HepG2 (cell line): ENCODE measurements around the gene PAX7. TPM values are rescaled to one million over a fixed set of nuclear protein-coding genes. Genes with fewer than 3 reads are reported as not detected.

Experiments used
- ATAC-seq: fragments of 200-7000 bp; cut with Tn5 transposase; 3 replicates; pipeline ENCODE4 v1.9.1; 2020; ENCODE audit warnings: mild to moderate bottlenecking, moderate library complexity
- BruUV-seq: library from RNA; stranded (reverse); fragments of 400-500 nt; replicated peaks from 2 replicates; lab custom pipeline; 2021; lab: Mats Ljungman, UMichigan
- CTCF ChIA-PET: fragments of 300-600 bp; formaldehyde crosslinking; extraction: SDS; loops from one replicate; lab custom pipeline; 2021; ENCODE audit warnings: low total read pairs, inconsistent platforms, low intra/inter-chr PET ratio; lab: Yijun Ruan, JAX
- POLR2A ChIA-PET: fragments of 350-600 bp; sonication (Branson Sonifier 250); formaldehyde crosslinking; loops from one replicate; lab custom pipeline; 2020; ENCODE audit warnings: antibody characterized with exemption, inconsistent platforms; lab: Yijun Ruan, JAX
- DNase-seq: peaks from one replicate; pipeline ENCODE4 v3.0.0-alpha.2; 2015; ENCODE audit warnings: low spot score
- FAIRE-seq: peaks from 3 replicates; lab custom pipeline; 2011; peaks lifted over from hg19 to GRCh38; lab: Jason Lieb, UNC
- H2AFZ ChIP-seq: one replicate; pipeline ENCODE4 v1.6.1; 2011; ENCODE audit warnings: low read length, inconsistent platforms
- H3K27ac ChIP-seq: fragments of 300-600 bp; 3 replicates; pipeline ENCODE4 v1.8.0; 2011; ENCODE audit warnings: mixed run types, mild to moderate bottlenecking, mixed read lengths, low read length, inconsistent platforms; ENCODE audit not compliant: insufficient read depth; ENCODE audit errors: extremely low read length
- H3K27me3 ChIP-seq, 2 experiments: fragments of 200-600 bp in 1 of 2; 2 replicates in 1 of 2; 3 replicates in 1 of 2; pipeline versions ENCODE4 v1.6.0 to v1.8.0; 2011; ENCODE audit warnings: low read length in 2 of 2, mild to moderate bottlenecking in 2 of 2, moderate library complexity in 2 of 2, inconsistent platforms in 1 of 2; ENCODE audit not compliant: insufficient read depth in 2 of 2, control insufficient read depth in 1 of 2
- H3K36me3 ChIP-seq, 2 experiments: fragments of 200-600 bp in 1 of 2; replicated peaks in 1 of 2; 2 replicates in 1 of 2; 3 replicates in 1 of 2; pipeline versions ENCODE4 v1.5.1 to v1.8.0; 2011; ENCODE audit warnings: low read length in 2 of 2, inconsistent platforms in 1 of 2; ENCODE audit not compliant: insufficient read depth in 2 of 2, control insufficient read depth in 1 of 2
- H3K4me1 ChIP-seq: 2 replicates; pipeline ENCODE4 v1.5.1; 2012; ENCODE audit warnings: low read length, inconsistent platforms; ENCODE audit not compliant: insufficient read depth
- H3K4me2 ChIP-seq: 2 replicates; pipeline ENCODE4 v1.6.0; 2011; ENCODE audit warnings: low read depth, low read length, inconsistent platforms
- H3K4me3 ChIP-seq, 3 experiments: fragments of 200-600 bp in 1 of 3; sonication (generic), shearing (Covaris generic) in 1 of 3; replicated peaks in 1 of 3; 2 replicates each; pipeline ENCODE4 v1.5.1; 2011 to 2016; ENCODE audit warnings: low read length in 3 of 3, inconsistent platforms in 2 of 3, low read depth in 2 of 3, mild to moderate bottlenecking in 2 of 3, control low read depth in 1 of 3, mixed read lengths in 1 of 3; ENCODE audit not compliant: insufficient read depth in 1 of 3
- H3K79me2 ChIP-seq: one replicate; pipeline ENCODE4 v1.6.1; 2011; ENCODE audit warnings: low read length, inconsistent platforms; ENCODE audit not compliant: insufficient read depth
- H3K9ac ChIP-seq: 2 replicates; pipeline ENCODE4 v1.6.0; 2011; ENCODE audit warnings: mild to moderate bottlenecking, low read depth, low read length, inconsistent platforms; ENCODE audit not compliant: insufficient read depth
- H3K9me3 ChIP-seq: 2 replicates; pipeline ENCODE4 v1.5.1; 2012; ENCODE audit warnings: mild to moderate bottlenecking, low read length
- H4K20me1 ChIP-seq: 2 replicates; pipeline ENCODE4 v1.6.0; 2011; ENCODE audit warnings: inconsistent platforms, mild to moderate bottlenecking, low read length, moderate library complexity; ENCODE audit not compliant: insufficient read depth
- NRL ChIP-seq: sonication (generic); formaldehyde crosslinking; IDR thresholded peaks from 2 replicates; pipeline ENCODE4 v1.5.0; 2020; ENCODE audit warnings: missing genetic modification reagents, mild to moderate bottlenecking, moderate library complexity, borderline replicate concordance
- RXRB ChIP-seq: IDR thresholded peaks from 2 replicates; pipeline ENCODE4 v1.6.1; 2016; ENCODE audit warnings: borderline replicate concordance, missing genetic modification reagents, missing compliant biosample characterization
- SP140L ChIP-seq: sonication (generic); formaldehyde crosslinking; IDR thresholded peaks from 2 replicates; pipeline ENCODE4 v1.4.0; 2020; ENCODE audit warnings: missing genetic modification reagents, borderline replicate concordance
- TMF1 ChIP-seq: sonication (generic); formaldehyde crosslinking; IDR thresholded peaks from 2 replicates; pipeline ENCODE4 v1.8.1; 2022; ENCODE audit warnings: low read depth, missing genetic modification reagents
- ZNF224 ChIP-seq: sonication (generic); formaldehyde crosslinking; IDR thresholded peaks from 2 replicates; pipeline ENCODE4 v1.5.0; 2020; ENCODE audit warnings: mild to moderate bottlenecking, missing genetic modification reagents
- ZNF33B ChIP-seq: sonication (generic); formaldehyde crosslinking; IDR thresholded peaks from 2 replicates; pipeline ENCODE4 v1.5.1; 2020; ENCODE audit warnings: mild to moderate bottlenecking, missing genetic modification reagents
- ZNF713 ChIP-seq: sonication (generic); formaldehyde crosslinking; IDR thresholded peaks from 2 replicates; pipeline ENCODE4 v1.4.0; 2020; ENCODE audit warnings: mild to moderate bottlenecking, missing genetic modification reagents
- WGBS: methylation state at CpG from one replicate; pipeline ENCODE4 v1.1.6; 2017; ENCODE audit warnings: low lambda C conversion rate; 5-methylcytosine and 5-hydroxymethylcytosine counted together
- in situ Hi-C: cut with HindIII; loops from 2 replicates; pipeline ENCODE4 v1.10.0; 2017; ENCODE audit warnings: low pct_unique_long_range_greater_than_20kb; ENCODE audit not compliant: extremely low pct_ligation_motif_present
- intact Hi-C: fragments of 100-400 bp; cut with micrococcal nuclease; formaldehyde crosslinking; loops from one replicate; pipeline ENCODE4 v1.10.0; 2022; ENCODE audit not compliant: unreplicated experiment
- polyA plus RNA-seq, 8 experiments: library from polyadenylated mRNA; depleted of rRNA in 3 of 8; stranded (reverse) in 7 of 8; unstranded in 1 of 8; fragments of >200 nt; fragmentation: Illumina TruSeq in 4 of 8; extraction: Trizol in 4 of 8; gene quantifications; 2 replicates each; pipeline versions ENCODE4 v1.2.1 to v1.2.3, GENCODE V29; 2011 to 2016; ENCODE audit warnings: low read depth in 4 of 8, missing spikeins in 1 of 8, mixed read lengths in 1 of 8; ENCODE audit not compliant: insufficient read depth in 1 of 8
- total RNA-seq, 5 experiments: library from RNA; depleted of rRNA; stranded (reverse); fragments of >200 nt; fragmentation: Illumina TruSeq; extraction: Trizol; gene quantifications; 2 replicates each; pipeline ENCODE4 v1.2.3, GENCODE V29; 2016; ENCODE audit warnings: low read depth in 1 of 5
- TF ChIP-seq, protein P1 (sequence below): sonication (generic); formaldehyde crosslinking; IDR thresholded peaks from 2 replicates; pipeline ENCODE4; 2020; ENCODE audit warnings: missing genetic modification reagents, mild to moderate bottlenecking, borderline replicate concordance

PAX7 gene
- total and polyA plus RNA-seq, 2 of the 13 experiments (the other 11 are each of a cell fraction or from before 2014, with no cell fraction given) = not detected

DNA sequence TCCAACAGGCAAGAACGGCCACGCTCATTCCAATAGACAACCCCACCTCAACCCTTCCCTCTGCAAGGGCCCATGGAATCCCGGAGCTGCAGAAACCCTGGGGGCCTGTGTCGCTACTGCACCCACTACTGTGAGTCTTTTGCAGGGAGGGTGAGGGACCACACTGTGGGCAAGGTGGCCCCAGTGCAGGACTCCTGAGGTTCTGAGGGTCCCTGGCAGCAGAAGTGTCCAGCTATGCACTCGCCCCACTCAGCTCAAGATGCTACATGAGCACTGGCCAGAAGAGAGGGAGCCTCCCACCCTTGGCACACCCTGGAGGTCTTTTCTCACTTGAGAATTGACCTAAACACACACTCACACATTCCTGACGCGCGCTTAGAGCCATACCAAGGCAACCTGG lies 2.1 kb upstream of the PAX7 start:
- Histone ChIP-seq H3K4me1 (no peaks in the 10 kb centered on the region), H3K9me3 (no peaks in the 10 kb centered on the region), H2AFZ (no peak overlapping the region), H3K4me2 (no peak overlapping the region), H3K27ac (no peak overlapping the region), H3K36me3 (no peaks in the 10 kb centered on the region), H3K9ac (no peak overlapping the region), H4K20me1 (no peaks in the 10 kb centered on the region), H3K27me3 (peaks cover 6 to 85% of the 10 kb centered on the region in 2 experiments), H3K79me2 (no peaks in the 10 kb centered on the region), H3K4me3 (no peak overlapping the region)
- no peak for DNase-seq
- intact Hi-C loops (no loop called here), in situ Hi-C loops (no loop called here)
- no peak for FAIRE-seq
- TF ChIP-seq, protein P1, sequence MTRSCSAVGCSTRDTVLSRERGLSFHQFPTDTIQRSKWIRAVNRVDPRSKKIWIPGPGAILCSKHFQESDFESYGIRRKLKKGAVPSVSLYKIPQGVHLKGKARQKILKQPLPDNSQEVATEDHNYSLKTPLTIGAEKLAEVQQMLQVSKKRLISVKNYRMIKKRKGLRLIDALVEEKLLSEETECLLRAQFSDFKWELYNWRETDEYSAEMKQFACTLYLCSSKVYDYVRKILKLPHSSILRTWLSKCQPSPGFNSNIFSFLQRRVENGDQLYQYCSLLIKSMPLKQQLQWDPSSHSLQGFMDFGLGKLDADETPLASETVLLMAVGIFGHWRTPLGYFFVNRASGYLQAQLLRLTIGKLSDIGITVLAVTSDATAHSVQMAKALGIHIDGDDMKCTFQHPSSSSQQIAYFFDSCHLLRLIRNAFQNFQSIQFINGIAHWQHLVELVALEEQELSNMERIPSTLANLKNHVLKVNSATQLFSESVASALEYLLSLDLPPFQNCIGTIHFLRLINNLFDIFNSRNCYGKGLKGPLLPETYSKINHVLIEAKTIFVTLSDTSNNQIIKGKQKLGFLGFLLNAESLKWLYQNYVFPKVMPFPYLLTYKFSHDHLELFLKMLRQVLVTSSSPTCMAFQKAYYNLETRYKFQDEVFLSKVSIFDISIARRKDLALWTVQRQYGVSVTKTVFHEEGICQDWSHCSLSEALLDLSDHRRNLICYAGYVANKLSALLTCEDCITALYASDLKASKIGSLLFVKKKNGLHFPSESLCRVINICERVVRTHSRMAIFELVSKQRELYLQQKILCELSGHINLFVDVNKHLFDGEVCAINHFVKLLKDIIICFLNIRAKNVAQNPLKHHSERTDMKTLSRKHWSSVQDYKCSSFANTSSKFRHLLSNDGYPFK (CRISPR knock-in tag) = no peak
- TF ChIP-seq NRL (CRISPR knock-in tag) = no peak
- no peak for TF ChIP-seq SP140L (CRISPR knock-in tag)
- TF ChIP-seq RXRB (CRISPR knock-in tag) = no peak
- TF ChIP-seq ZNF713 (CRISPR knock-in tag) = no peak
- no peak for TF ChIP-seq TMF1
- no peak for TF ChIP-seq ZNF224
- no peak for TF ChIP-seq ZNF33B (CRISPR knock-in tag)
- no peak; the same call in 2 of the 3 replicates for ATAC-seq
- POLR2A ChIA-PET = no interaction called here
- WGBS = 3% methylated on average over 4 of the region's 8 CpGs
- CTCF ChIA-PET = no interaction called here
- BruUV-seq = no TSS peak
